K562 (cell line): ENCODE measurements around the gene ADD3. TPM values are rescaled to one million over a fixed set of nuclear protein-coding genes. Genes with fewer than 3 reads are reported as not detected.

Source experiments
- NR3C1 ChIP-seq: sonication (generic); formaldehyde crosslinking; IDR thresholded peaks from 2 replicates; pipeline ENCODE4 v1.8.1; 2022; ENCODE audit warnings: missing genetic modification reagents
- ZNF583 ChIP-seq: fragments of 250-450 bp; sonication (Bioruptor Pico); IDR thresholded peaks from 2 replicates; pipeline ENCODE4 v1.4.0; 2020
- polyA plus RNA-seq, 8 experiments: library from polyadenylated mRNA; depleted of rRNA in 4 of 8; stranded (reverse) in 5 of 8; unstranded in 3 of 8; fragments of >200 nt; fragmentation: Nextera tagmentation in 2 of 8; fragmentation: Illumina TruSeq in 1 of 8; extraction: Ambion mirVana in 2 of 8; extraction: Trizol in 1 of 8; gene quantifications; 2 replicates each; pipeline versions ENCODE4 v1.2.1 to v1.2.3, GENCODE V29; 2011 to 2014; ENCODE audit warnings: inconsistent platforms in 1 of 8, missing spikeins in 1 of 8
- total RNA-seq, 7 experiments: library from RNA; depleted of rRNA in 6 of 7; stranded (reverse); fragments of >200 nt in 6 of 7; fragmentation: Illumina TruSeq in 2 of 7; extraction: Trizol in 2 of 7; gene quantifications; 2 replicates each; pipeline versions ENCODE4 v1.2.1 to v1.2.3, GENCODE V29; 2011 to 2021; ENCODE audit warnings: low replicate concordance in 1 of 7
- TF ChIP-seq, protein P1 (sequence below): sonication (generic); formaldehyde crosslinking; IDR thresholded peaks from 2 replicates; pipeline ENCODE4 v1.8.1; 2023; ENCODE audit warnings: missing genetic modification reagents, mild to moderate bottlenecking, borderline replicate concordance
- TF ChIP-seq, protein P2 (sequence below): fragments of 450-650 bp; IDR thresholded peaks from 2 replicates; pipeline ENCODE4 v1.6.1; 2018; ENCODE audit not compliant: partially characterized antibody
- TF ChIP-seq, protein P3 (sequence below), 2 experiments: IDR thresholded peaks in 1 of 2; conservative IDR thresholded peaks in 1 of 2; 2 replicates each; pipeline ENCODE4 v1.6.1; 2016; ENCODE audit warnings: low read depth in 2 of 2, mild to moderate bottlenecking in 1 of 2, missing compliant biosample characterization in 1 of 2, missing genetic modification characterization in 1 of 2, moderate library complexity in 1 of 2

Gene ADD3
- total and polyA plus RNA-seq, 9 of the 15 experiments (the other 6 are each of a cell fraction or from before 2014, with no cell fraction given), result 13.2 to 125 (median 31.7) TPM

DNA sequence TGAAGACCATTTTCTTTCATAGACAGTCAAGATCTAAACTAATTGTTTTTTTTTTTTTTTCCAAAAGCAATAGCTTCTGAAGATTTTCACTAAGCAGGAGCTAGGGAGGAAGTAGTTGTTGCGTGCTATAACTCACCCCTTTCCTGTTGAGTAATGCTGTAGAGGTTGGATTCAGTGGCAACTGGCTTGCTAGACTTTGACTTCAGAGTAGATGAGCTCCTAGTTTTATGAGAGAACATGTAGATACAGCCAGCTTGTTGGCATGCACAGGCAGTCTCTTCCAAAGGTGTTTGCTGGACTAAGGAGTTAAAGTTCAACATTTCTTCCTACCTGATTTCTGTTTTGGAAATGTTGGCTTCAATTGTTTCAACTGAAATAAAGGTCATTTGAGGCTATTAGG, 133.4 kb downstream of the ADD3 start (continued):
- TF ChIP-seq, protein P1, sequence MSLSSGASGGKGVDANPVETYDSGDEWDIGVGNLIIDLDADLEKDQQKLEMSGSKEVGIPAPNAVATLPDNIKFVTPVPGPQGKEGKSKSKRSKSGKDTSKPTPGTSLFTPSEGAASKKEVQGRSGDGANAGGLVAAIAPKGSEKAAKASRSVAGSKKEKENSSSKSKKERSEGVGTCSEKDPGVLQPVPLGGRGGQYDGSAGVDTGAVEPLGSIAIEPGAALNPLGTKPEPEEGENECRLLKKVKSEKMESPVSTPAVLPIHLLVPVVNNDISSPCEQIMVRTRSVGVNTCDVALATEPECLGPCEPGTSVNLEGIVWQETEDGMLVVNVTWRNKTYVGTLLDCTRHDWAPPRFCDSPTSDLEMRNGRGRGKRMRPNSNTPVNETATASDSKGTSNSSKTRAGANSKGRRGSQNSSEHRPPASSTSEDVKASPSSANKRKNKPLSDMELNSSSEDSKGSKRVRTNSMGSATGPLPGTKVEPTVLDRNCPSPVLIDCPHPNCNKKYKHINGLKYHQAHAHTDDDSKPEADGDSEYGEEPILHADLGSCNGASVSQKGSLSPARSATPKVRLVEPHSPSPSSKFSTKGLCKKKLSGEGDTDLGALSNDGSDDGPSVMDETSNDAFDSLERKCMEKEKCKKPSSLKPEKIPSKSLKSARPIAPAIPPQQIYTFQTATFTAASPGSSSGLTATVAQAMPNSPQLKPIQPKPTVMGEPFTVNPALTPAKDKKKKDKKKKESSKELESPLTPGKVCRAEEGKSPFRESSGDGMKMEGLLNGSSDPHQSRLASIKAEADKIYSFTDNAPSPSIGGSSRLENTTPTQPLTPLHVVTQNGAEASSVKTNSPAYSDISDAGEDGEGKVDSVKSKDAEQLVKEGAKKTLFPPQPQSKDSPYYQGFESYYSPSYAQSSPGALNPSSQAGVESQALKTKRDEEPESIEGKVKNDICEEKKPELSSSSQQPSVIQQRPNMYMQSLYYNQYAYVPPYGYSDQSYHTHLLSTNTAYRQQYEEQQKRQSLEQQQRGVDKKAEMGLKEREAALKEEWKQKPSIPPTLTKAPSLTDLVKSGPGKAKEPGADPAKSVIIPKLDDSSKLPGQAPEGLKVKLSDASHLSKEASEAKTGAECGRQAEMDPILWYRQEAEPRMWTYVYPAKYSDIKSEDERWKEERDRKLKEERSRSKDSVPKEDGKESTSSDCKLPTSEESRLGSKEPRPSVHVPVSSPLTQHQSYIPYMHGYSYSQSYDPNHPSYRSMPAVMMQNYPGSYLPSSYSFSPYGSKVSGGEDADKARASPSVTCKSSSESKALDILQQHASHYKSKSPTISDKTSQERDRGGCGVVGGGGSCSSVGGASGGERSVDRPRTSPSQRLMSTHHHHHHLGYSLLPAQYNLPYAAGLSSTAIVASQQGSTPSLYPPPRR (CRISPR knock-in tag), result no peak
- no peak for TF ChIP-seq ZNF583 (CRISPR knock-in tag)
- TF ChIP-seq, protein P2, sequence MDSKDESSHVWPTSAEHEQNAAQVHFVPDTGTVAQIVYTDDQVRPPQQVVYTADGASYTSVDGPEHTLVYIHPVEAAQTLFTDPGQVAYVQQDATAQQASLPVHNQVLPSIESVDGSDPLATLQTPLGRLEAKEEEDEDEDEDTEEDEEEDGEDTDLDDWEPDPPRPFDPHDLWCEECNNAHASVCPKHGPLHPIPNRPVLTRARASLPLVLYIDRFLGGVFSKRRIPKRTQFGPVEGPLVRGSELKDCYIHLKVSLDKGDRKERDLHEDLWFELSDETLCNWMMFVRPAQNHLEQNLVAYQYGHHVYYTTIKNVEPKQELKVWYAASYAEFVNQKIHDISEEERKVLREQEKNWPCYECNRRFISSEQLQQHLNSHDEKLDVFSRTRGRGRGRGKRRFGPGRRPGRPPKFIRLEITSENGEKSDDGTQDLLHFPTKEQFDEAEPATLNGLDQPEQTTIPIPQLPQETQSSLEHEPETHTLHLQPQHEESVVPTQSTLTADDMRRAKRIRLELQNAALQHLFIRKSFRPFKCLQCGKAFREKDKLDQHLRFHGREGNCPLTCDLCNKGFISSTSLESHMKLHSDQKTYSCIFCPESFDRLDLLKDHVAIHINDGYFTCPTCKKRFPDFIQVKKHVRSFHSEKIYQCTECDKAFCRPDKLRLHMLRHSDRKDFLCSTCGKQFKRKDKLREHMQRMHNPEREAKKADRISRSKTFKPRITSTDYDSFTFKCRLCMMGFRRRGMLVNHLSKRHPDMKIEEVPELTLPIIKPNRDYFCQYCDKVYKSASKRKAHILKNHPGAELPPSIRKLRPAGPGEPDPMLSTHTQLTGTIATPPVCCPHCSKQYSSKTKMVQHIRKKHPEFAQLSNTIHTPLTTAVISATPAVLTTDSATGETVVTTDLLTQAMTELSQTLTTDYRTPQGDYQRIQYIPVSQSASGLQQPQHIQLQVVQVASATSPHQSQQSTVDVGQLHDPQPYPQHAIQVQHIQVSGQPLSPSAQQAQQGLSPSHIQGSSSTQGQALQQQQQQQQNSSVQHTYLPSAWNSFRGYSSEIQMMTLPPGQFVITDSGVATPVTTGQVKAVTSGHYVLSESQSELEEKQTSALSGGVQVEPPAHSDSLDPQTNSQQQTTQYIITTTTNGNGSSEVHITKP, result no peak
- TF ChIP-seq NR3C1 (CRISPR knock-in tag), result no peak
- TF ChIP-seq, protein P3, sequence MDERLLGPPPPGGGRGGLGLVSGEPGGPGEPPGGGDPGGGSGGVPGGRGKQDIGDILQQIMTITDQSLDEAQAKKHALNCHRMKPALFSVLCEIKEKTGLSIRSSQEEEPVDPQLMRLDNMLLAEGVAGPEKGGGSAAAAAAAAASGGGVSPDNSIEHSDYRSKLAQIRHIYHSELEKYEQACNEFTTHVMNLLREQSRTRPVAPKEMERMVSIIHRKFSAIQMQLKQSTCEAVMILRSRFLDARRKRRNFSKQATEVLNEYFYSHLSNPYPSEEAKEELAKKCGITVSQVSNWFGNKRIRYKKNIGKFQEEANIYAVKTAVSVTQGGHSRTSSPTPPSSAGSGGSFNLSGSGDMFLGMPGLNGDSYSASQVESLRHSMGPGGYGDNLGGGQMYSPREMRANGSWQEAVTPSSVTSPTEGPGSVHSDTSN (CRISPR knock-in tag; IDR thresholded peaks at IDR 0.05; ENCODE audit: low read depth), result no peak
- TF ChIP-seq, protein P3 (tag; conservative IDR thresholded peaks at IDR 0.05; ENCODE audit: low read depth), result no peak
